ENCODE measurements around the gene KRT13.

KRT13 gene

DNA sequence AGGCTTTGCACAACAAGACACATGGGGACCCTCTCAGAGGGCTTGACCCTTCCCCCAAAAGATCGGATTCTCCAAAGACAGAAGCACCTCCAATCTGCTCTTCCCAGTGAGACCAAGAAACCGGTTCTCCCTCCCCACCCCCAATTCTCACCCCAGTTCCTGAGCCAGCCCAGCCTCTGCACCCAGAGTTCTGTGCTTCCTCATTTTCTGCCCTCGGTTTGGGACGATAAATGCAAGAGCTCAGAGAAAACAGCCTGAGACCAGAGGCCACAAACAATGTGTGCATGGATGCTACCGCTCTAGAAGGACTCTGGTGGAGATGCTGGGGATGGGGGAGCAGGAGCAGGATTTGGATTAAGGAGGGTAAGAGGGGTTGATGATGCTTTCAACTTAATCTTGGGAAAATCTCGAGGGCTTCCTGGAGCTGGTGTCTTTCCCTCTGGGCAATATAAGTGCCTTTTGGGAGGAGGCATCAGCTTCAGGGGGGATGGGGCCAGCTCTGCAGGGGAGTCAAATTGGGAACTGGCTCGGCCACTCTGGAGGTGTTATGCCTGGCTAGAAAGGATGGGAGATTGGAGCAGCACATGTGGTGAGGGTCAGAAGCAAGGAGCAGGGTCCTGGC is 7.2 kb upstream of the KRT13 start:
- no peak overlapping the region for H3K4me3 ChIP-seq (replicated peaks in 1 of 2; ENCODE audit: low read depth in 2 of 2, low read length in 2 of 2)
- TF ChIP-seq, protein P1, sequence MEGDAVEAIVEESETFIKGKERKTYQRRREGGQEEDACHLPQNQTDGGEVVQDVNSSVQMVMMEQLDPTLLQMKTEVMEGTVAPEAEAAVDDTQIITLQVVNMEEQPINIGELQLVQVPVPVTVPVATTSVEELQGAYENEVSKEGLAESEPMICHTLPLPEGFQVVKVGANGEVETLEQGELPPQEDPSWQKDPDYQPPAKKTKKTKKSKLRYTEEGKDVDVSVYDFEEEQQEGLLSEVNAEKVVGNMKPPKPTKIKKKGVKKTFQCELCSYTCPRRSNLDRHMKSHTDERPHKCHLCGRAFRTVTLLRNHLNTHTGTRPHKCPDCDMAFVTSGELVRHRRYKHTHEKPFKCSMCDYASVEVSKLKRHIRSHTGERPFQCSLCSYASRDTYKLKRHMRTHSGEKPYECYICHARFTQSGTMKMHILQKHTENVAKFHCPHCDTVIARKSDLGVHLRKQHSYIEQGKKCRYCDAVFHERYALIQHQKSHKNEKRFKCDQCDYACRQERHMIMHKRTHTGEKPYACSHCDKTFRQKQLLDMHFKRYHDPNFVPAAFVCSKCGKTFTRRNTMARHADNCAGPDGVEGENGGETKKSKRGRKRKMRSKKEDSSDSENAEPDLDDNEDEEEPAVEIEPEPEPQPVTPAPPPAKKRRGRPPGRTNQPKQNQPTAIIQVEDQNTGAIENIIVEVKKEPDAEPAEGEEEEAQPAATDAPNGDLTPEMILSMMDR (IDR thresholded peaks at IDR 0.05; ENCODE audit: low read depth, low read length) = no peak

DNA sequence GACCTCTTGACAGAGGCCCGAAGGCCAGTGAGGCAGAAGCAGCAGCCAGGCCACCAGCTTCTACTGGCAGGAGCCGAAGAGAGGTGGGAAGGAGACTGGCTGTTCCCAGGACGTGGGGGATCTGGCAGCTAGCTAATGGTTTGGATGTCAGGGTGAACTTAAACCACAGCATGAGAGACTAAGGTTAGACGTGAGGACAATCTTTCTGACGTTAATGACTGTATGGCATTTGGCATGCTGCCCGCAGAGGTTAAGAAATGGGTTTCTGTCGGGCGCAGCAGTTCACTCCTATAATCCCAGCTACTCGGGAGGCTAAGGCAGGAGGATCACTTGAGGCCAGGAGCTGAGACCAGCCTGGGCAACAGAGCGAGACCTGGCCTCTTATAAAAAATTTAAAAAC is 6.3 kb upstream of the KRT13 start:
- TF ChIP-seq, protein P1 (IDR thresholded peaks at IDR 0.05; ENCODE audit: low read depth, low read length) = no peak
- DNase-seq (ENCODE audit: low read depth in 2 of 2) = no peak
- no peak overlapping the region for H3K4me3 ChIP-seq (replicated peaks in 1 of 2; ENCODE audit: low read depth in 2 of 2, low read length in 2 of 2)

More for the DNA sequence above, 7.2 kb upstream of the KRT13 start:
- no peak for DNase-seq (ENCODE audit: low read depth in 2 of 2)

DNA sequence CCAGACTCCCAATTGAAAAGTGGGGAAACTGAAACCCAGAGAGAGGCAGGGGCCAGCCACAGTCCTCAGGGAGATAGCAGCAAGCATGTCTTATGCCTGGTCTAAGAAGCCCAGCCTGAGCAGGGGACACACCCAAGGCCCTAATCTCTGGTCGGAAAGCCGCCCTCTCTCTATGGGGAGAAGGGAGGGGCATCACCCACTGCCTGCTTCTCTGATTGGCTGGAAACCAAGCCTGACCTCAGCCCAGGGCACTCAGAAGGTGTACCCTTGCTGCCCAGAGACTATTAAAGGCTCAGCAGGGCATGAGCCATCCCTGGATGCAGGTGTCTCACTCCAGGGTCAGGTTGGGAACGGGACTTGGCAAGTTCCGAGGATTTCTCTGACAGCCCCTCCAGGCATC is 5.7 kb upstream of the KRT13 start:
- TF ChIP-seq, protein P1 (IDR thresholded peaks at IDR 0.05; ENCODE audit: low read depth, low read length) = no peak
- DNase-seq (ENCODE audit: low read depth in 2 of 2) = no peak
- no peak overlapping the region for H3K4me3 ChIP-seq (replicated peaks in 1 of 2; ENCODE audit: low read depth in 2 of 2, low read length in 2 of 2)

DNA sequence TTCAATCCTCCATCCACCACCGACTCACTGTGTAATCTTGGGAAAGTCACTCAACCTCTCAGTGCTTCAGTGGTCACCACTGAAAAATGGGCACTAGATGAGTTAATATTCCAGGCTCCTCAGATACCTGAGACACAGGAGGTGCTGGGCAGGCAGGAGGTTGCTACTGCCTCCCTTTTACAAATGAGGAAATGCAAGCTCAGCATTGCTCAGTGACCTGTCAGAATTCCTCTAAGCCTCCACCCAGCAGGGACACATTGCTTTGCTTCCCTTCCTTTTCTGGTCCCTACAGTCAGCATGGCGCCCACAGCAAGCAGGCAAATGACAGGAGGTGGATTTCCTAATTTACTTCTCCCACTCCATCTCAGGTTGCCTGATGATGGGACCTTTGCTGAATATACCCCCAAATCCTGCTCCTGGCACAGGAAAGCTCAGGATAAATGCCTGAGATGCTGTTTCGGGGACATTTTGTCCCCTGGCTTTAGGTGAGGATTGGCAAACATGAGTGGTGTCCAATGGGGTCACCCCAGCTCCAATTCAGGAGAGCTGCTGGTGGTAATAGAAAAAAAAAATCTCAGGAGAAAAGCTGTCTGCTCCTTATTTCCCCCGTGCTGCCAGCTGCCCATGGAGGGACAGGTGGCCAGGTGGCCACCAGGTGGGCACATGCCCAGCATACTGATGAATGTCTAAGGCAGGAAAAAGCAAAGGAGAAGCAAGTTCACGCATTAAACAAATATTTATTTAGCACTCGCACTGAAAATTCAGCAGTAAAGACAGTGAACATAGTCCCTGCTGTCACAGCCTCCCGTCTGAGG is 5.0 kb upstream of the KRT13 start:
- TF ChIP-seq, protein P1 (IDR thresholded peaks at IDR 0.05; ENCODE audit: low read depth, low read length) = no peak
- no peak for DNase-seq (ENCODE audit: low read depth in 2 of 2)
- no peak overlapping the region for H3K4me3 ChIP-seq (replicated peaks in 1 of 2; ENCODE audit: low read depth in 2 of 2, low read length in 2 of 2)

DNA sequence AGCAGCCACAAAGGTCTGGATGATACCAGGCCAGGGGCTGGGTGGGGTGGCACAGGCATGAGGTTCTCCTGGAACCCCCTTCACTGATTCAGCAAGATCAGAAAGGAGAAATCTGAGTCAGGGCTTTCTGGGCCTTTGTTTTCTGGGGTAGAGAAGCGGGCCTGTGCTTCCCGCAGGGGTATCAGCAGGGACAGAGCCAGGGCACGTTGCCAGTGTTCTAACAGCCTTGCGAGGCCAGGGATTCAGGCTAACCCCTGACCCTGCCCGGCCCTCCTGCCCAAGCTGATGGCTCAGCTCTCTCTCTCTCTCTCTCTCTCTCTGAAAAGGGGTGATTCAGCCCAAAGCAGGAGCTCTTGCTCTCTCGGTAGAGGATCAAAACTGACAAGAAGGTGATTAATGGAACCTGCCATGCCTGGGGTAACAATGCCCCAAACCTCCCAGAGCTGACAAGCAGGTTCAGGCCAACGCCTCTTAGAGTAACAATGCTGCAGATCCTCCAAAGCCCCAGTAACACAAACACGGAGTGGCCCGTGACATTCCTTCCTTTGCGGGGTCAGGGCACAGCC is 2.0 kb upstream of the KRT13 start:
- TF ChIP-seq, protein P1 (IDR thresholded peaks at IDR 0.05; ENCODE audit: low read depth, low read length) = no peak
- DNase-seq (ENCODE audit: low read depth in 2 of 2) = peak in 1 of 2 donors; percentile 25
- H3K4me3 ChIP-seq (replicated peaks in 1 of 2; ENCODE audit: low read depth in 2 of 2, low read length in 2 of 2) = no peak overlapping the region

DNA sequence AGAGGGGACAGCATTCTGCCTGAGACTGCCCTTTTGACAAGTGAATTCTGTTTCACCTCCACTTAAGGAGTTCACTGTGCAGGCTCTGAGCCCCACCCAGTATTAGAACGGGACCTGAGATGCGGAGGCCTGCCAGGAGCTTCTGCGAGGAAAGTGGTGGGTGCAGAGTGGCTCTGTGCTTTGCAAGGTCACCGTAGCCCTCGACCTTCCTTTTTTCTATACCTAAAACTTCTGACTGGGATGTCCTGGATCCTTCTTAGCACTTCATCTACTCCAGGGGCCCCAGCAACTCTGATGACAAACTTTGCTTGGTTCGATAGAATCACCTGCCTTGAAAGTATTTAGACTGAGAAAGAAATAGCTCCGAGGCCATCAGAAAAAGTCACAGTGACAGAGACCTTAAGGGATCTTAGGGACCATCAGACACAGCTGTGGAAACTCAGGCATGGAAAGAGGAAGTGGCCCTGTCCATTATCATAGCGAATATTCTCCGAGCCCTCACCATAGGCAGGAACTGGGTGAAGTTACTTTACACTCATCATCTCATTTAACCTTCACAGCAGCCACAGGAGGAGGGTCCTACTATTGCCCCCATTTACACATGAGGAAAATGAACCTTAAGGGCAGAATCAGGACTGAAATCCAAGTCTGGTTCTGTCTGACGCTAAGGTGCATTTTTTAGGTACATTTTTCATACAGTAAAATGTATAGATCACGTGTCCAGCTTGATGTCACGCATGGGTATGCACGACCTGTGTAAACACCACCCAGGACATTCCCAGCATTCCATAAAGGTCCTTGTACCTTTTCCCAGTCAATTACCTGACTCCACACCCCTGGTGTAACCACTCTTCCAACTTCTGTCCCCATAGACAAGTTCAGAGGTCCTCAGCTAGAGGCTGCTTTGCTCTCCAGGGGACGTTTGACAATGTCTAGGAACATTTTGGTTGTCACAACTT is 676 bp upstream of the KRT13 start:
- DNase-seq (ENCODE audit: low read depth in 2 of 2) = no peak
- TF ChIP-seq, protein P1 (IDR thresholded peaks at IDR 0.05; ENCODE audit: low read depth, low read length) = no peak
- H3K4me3 ChIP-seq (replicated peaks in 1 of 2; ENCODE audit: low read depth in 2 of 2, low read length in 2 of 2) = no peak overlapping the region
